ENCODE results near the gene TFEB. TPM values are rescaled to one million over a fixed set of nuclear protein-coding genes. Genes with fewer than 3 reads are reported as not detected.

Gene TFEB
- total and polyA plus RNA-seq, 10 of the 15 experiments (the other 5 are each of a cell fraction or from before 2014, with no cell fraction given), result 0.84 to 108 (median 60.8) TPM

- TF ChIP-seq NKRF (conservative IDR thresholded peaks at IDR 0.05), result no peak
- no peak for TF ChIP-seq POLR2AphosphoS2 (IDR thresholded peaks at IDR 0.05; ENCODE audit: low read depth, low read length)
- TF ChIP-seq ZNF384 (IDR thresholded peaks at IDR 0.05; ENCODE audit: borderline replicate concordance, low read depth, low read length), result no peak
- no peak for TF ChIP-seq ZNF622 (IDR thresholded peaks at IDR 0.05)
- no peak for TF ChIP-seq MTA3 (IDR thresholded peaks at IDR 0.05; ENCODE audit: borderline replicate concordance, low read length)
- no peak for TF ChIP-seq REST (IDR thresholded peaks at IDR 0.05; ENCODE audit: low read depth, low read length)
- no peak for TF ChIP-seq ZNF24 (IDR thresholded peaks at IDR 0.05)
- TF ChIP-seq FOXM1 (IDR thresholded peaks at IDR 0.05; ENCODE audit: low read depth, low read length), result no peak
- TF ChIP-seq LARP7 (IDR thresholded peaks at IDR 0.05), result peak; percentile 51; the same call in 1 of the 2 replicates
- no peak for TF ChIP-seq ZBTB4 (CRISPR knock-in tag; IDR thresholded peaks at IDR 0.05)
- no peak for TF ChIP-seq BMI1 (IDR thresholded peaks at IDR 0.05; ENCODE audit: borderline replicate concordance)
- TF ChIP-seq KDM1A (IDR thresholded peaks at IDR 0.05; ENCODE audit: borderline replicate concordance), result no peak
- no peak for TF ChIP-seq ZNF207 (IDR thresholded peaks at IDR 0.05; ENCODE audit: borderline replicate concordance)
- no peak for TF ChIP-seq ELK1 (IDR thresholded peaks at IDR 0.05; ENCODE audit: low read depth, low read length)
- TF ChIP-seq SMAD5 (IDR thresholded peaks at IDR 0.05; ENCODE audit: low read depth), result no peak
- TF ChIP-seq ZNF592 (IDR thresholded peaks at IDR 0.05), result no peak
These were observed 27.7 kb downstream of the TFEB start (continued) for GRCh38 chr6:41707565-41708200.

Data from GM12878 (cell line).